CD4-positive, CD25-positive, alpha-beta regulatory T cell (primary cell): ENCODE measurements around the gene DPF1. TPM values are rescaled to one million over a fixed set of nuclear protein-coding genes. Genes with fewer than 3 reads are reported as not detected.

Experiments used
- ATAC-seq, 2 donors: fragments of 150-1000 bp; cut with Tn5 transposase; one replicate each; pipeline ENCODE4 v1.10.0; 2021; ENCODE audit warnings: low read depth in 2 of 2, moderate number of reproducible peaks in 2 of 2, moderate library complexity in 1 of 2
- DNase-seq, 3 donors: peaks; one replicate each; pipeline versions ENCODE4 v3.0.0 to v3.0.0-alpha.2; 2012 to 2022; ENCODE audit warnings: mixed read lengths in 1 of 3
- H3K27ac ChIP-seq: one replicate; pipeline ENCODE4 v1.7.0; 2013; ENCODE audit warnings: mild to moderate bottlenecking, low read length; ENCODE audit not compliant: insufficient read depth, poor library complexity, severe bottlenecking
- H3K27me3 ChIP-seq: one replicate; pipeline ENCODE4 v1.7.0; 2013; ENCODE audit warnings: low read length; ENCODE audit not compliant: control insufficient read depth, insufficient read depth
- H3K36me3 ChIP-seq: one replicate; pipeline ENCODE4 v1.7.0; 2013; ENCODE audit warnings: mild to moderate bottlenecking, low read length, moderate library complexity; ENCODE audit not compliant: control insufficient read depth, insufficient read depth
- H3K4me1 ChIP-seq: 2 replicates; pipeline ENCODE4 v1.7.0; 2013; ENCODE audit warnings: mild to moderate bottlenecking, low read length; ENCODE audit not compliant: insufficient read depth, control insufficient read depth, poor library complexity, severe bottlenecking
- H3K4me3 ChIP-seq: one replicate; pipeline ENCODE4 v1.7.0; 2013; ENCODE audit warnings: low read depth, mild to moderate bottlenecking, low read length, moderate library complexity
- H3K9me3 ChIP-seq, 2 experiments: 1 replicate in 1 of 2; 2 replicates in 1 of 2; pipeline ENCODE4 v1.7.0; 2013; ENCODE audit warnings: low read length in 2 of 2, mild to moderate bottlenecking in 1 of 2, moderate library complexity in 1 of 2; ENCODE audit not compliant: control insufficient read depth in 2 of 2
- H3K27ac Mint-ChIP-seq, 3 donors: one replicate each; pipeline ENCODE4 v1.8.0; 2020 to 2022; ENCODE audit warnings: mild to moderate bottlenecking in 3 of 3, mixed read lengths in 3 of 3, moderate library complexity in 2 of 3
- H3K27me3 Mint-ChIP-seq: one replicate; pipeline ENCODE4 v1.8.0; 2022; ENCODE audit warnings: mild to moderate bottlenecking, mixed read lengths
- H3K36me3 Mint-ChIP-seq: one replicate; pipeline ENCODE4 v1.8.0; 2020; ENCODE audit warnings: mixed read lengths
- H3K4me1 Mint-ChIP-seq, 4 donors: one replicate each; pipeline ENCODE4 v1.8.0; 2020 to 2022; ENCODE audit warnings: mixed read lengths in 4 of 4, mild to moderate bottlenecking in 1 of 4
- H3K4me3 Mint-ChIP-seq, 4 donors: one replicate each; pipeline ENCODE4 v1.8.0; 2020 to 2022; ENCODE audit warnings: mild to moderate bottlenecking in 4 of 4, mixed read lengths in 4 of 4, moderate library complexity in 3 of 4
- H3K9me3 Mint-ChIP-seq, 7 donors: one replicate each; pipeline ENCODE4 v1.8.0; 2020 to 2022; ENCODE audit warnings: mixed read lengths in 7 of 7, mild to moderate bottlenecking in 3 of 7, moderate library complexity in 2 of 7
- polyA plus RNA-seq, 4 donors: library from polyadenylated mRNA; unstranded; fragments of 300-500 nt; fragmentation: Illumina TruSeq; gene quantifications; one replicate each; pipeline ENCODE4 v1.2.3, GENCODE V29; 2021
- total RNA-seq: library from RNA; stranded (reverse); gene quantifications from one replicate; pipeline ENCODE4 v1.2.3, GENCODE V29; 2022

The DPF1 gene
- total and polyA plus RNA-seq, 5 donors from 2014 or later = not detected

DNA sequence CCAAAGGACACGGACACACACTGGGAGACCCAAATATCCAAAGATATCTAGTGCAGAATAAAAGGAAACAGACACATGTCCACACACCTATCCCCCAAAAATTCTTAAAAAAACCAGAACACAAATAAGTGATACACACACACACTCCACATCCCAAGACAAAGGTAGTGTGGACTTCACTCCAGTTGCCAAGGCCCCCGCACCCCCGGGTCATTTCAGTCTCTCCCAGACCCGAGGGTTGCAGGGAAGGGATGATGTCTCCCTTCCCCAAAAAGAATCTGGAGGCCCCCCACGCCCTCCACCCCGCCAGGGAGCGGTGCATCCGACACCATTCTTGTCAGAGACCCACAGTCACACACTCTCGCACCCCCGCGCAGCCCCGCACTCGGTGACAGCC, 407 bp downstream of the DPF1 start:
- Histone ChIP-seq H3K4me3 (no peak overlapping the region), H3K4me1 (peaks cover 15% of the 10 kb centered on the region), H3K27ac (no peak overlapping the region), H3K9me3 (no peaks in the 10 kb centered on the region), H3K27me3 (peaks cover 10% of the 10 kb centered on the region), H3K36me3 (no peaks in the 10 kb centered on the region)
- no peak for DNase-seq
- peaks cover 10 to 23% (median 15%) of the 10 kb centered on the region in 4 donors for H3K4me1 Mint-ChIP-seq
- H3K9me3 Mint-ChIP-seq = peaks cover 0 to 8% (median 0%) of the 10 kb centered on the region in 7 donors
- H3K27me3 Mint-ChIP-seq = peaks cover 68% of the 10 kb centered on the region
- peak overlapping the region; percentile 31 to 60 (median 38) for H3K4me3 Mint-ChIP-seq
- H3K27ac Mint-ChIP-seq = no peak overlapping the region
- ATAC-seq = no peak
- peaks cover 5% of the 10 kb centered on the region for H3K36me3 Mint-ChIP-seq

DNA sequence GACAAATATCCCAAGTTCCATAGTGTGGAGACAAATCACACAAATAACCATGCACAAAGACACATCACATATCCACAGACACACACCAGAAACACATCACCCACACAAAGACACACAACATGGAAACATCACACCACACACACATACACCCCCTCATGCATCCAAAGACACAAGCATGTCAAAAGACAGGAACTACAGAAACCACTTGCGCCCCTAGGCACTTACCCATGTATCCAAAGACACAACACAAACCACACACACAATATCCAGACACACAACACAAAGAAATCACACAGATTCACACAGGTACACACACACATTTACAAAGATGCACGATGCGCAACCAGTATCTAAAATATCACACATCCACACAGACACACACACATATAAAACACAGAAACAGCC, 901 bp downstream of the DPF1 start:
- H3K27ac Mint-ChIP-seq = no peak overlapping the region
- Histone ChIP-seq H3K4me3 (no peak overlapping the region), H3K27me3 (peaks cover 10% of the 10 kb centered on the region), H3K27ac (no peak overlapping the region), H3K9me3 (no peaks in the 10 kb centered on the region), H3K36me3 (no peaks in the 10 kb centered on the region), H3K4me1 (peaks cover 11% of the 10 kb centered on the region)
- peaks cover 69% of the 10 kb centered on the region for H3K27me3 Mint-ChIP-seq
- H3K36me3 Mint-ChIP-seq = peaks cover 5% of the 10 kb centered on the region
- H3K4me1 Mint-ChIP-seq = peaks cover 10 to 21% (median 15%) of the 10 kb centered on the region in 4 donors
- peaks cover 0 to 8% (median 0%) of the 10 kb centered on the region in 7 donors for H3K9me3 Mint-ChIP-seq
- ATAC-seq = no peak
- peak overlapping the region in 3 of 4 donors; percentile 2 to 60 (median 36) for H3K4me3 Mint-ChIP-seq
- DNase-seq = no peak

GRCh38 chr19:38221919-38222830, 1.8 kb downstream of the DPF1 start:
- Histone ChIP-seq H3K27me3 (peaks cover 10% of the 10 kb centered on the region), H3K4me1 (peaks cover 11% of the 10 kb centered on the region), H3K4me3 (no peak overlapping the region), H3K36me3 (no peaks in the 10 kb centered on the region), H3K9me3 (no peaks in the 10 kb centered on the region), H3K27ac (no peak overlapping the region)
- H3K36me3 Mint-ChIP-seq = peaks cover 5% of the 10 kb centered on the region
- peak overlapping the region in 1 of 4 donors; percentile 48 for H3K4me3 Mint-ChIP-seq
- DNase-seq (no peak), ATAC-seq (no peak)
- H3K27me3 Mint-ChIP-seq = peaks cover 64% of the 10 kb centered on the region
- H3K27ac Mint-ChIP-seq = no peak overlapping the region
- H3K4me1 Mint-ChIP-seq = peaks cover 7 to 15% (median 12%) of the 10 kb centered on the region in 4 donors
- H3K9me3 Mint-ChIP-seq = peaks cover 0 to 8% (median 0%) of the 10 kb centered on the region in 7 donors

GRCh38 chr19:38221421-38221820, 2.6 kb downstream of the DPF1 start:
- peaks cover 14% of the 10 kb centered on the region for H3K4me1 ChIP-seq
- no peak for ATAC-seq
- H3K9me3 Mint-ChIP-seq = peaks cover 0 to 5% (median 0%) of the 10 kb centered on the region in 7 donors
- no peaks in the 10 kb centered on the region for H3K36me3 ChIP-seq
- no peaks in the 10 kb centered on the region for H3K36me3 Mint-ChIP-seq
- no peak overlapping the region for H3K4me3 ChIP-seq
- H3K27ac Mint-ChIP-seq = no peak overlapping the region
- H3K4me3 Mint-ChIP-seq = no peak overlapping the region
- H3K27me3 Mint-ChIP-seq = peaks cover 56% of the 10 kb centered on the region
- peaks cover 10% of the 10 kb centered on the region for H3K27me3 ChIP-seq
- no peaks in the 10 kb centered on the region for H3K9me3 ChIP-seq
- no peak overlapping the region for H3K27ac ChIP-seq
- DNase-seq = no peak
- peaks cover 5 to 14% (median 11%) of the 10 kb centered on the region in 4 donors for H3K4me1 Mint-ChIP-seq

GRCh38 chr19:38219221-38219620, 4.8 kb downstream of the DPF1 start:
- Histone ChIP-seq H3K27me3 (peaks cover 10% of the 10 kb centered on the region), H3K9me3 (no peaks in the 10 kb centered on the region), H3K4me1 (peaks cover 11% of the 10 kb centered on the region), H3K4me3 (no peak overlapping the region), H3K36me3 (no peaks in the 10 kb centered on the region), H3K27ac (no peak overlapping the region)
- H3K4me3 Mint-ChIP-seq = no peak overlapping the region
- no peak for ATAC-seq
- H3K9me3 Mint-ChIP-seq = peaks cover 0 to 4% (median 0%) of the 10 kb centered on the region in 7 donors
- peaks cover 9 to 13% (median 10%) of the 10 kb centered on the region in 4 donors for H3K4me1 Mint-ChIP-seq
- peaks cover 57% of the 10 kb centered on the region for H3K27me3 Mint-ChIP-seq
- H3K36me3 Mint-ChIP-seq = no peaks in the 10 kb centered on the region
- peak overlapping the region in 1 of 3 donors; percentile 76 for H3K27ac Mint-ChIP-seq
- no peak for DNase-seq

DNA sequence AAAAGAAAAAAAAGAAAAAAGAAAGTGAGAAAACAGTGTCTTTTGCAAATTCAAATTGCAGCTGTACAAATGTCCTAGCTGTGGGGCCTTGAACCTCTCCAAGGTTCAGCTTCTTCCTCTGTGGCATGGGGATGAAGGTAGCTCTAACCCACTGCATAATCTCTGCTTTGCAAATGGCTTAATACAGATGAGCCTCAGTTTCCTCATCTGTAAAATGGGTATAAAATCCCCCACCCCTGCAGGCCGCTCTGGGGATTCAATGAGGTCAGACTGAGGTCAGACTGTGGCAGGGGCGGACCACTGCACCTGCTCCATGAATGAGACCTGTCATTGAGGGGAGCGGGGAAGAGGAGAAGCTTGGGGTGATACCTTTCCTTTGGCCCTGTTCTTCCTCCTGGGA, 5.8 kb downstream of the DPF1 start:
- no peak overlapping the region for H3K4me3 Mint-ChIP-seq
- Histone ChIP-seq H3K4me3 (no peak overlapping the region), H3K36me3 (no peaks in the 10 kb centered on the region), H3K9me3 (no peaks in the 10 kb centered on the region), H3K27ac (no peak overlapping the region), H3K4me1 (peaks cover 10% of the 10 kb centered on the region), H3K27me3 (peaks cover 7% of the 10 kb centered on the region)
- peaks cover 0 to 7% (median 0%) of the 10 kb centered on the region in 7 donors for H3K9me3 Mint-ChIP-seq
- no peaks in the 10 kb centered on the region for H3K36me3 Mint-ChIP-seq
- ATAC-seq (no peak), DNase-seq (no peak)
- no peak overlapping the region for H3K27ac Mint-ChIP-seq
- H3K4me1 Mint-ChIP-seq = peaks cover 5 to 14% (median 12%) of the 10 kb centered on the region in 4 donors
- peaks cover 57% of the 10 kb centered on the region for H3K27me3 Mint-ChIP-seq

DNA sequence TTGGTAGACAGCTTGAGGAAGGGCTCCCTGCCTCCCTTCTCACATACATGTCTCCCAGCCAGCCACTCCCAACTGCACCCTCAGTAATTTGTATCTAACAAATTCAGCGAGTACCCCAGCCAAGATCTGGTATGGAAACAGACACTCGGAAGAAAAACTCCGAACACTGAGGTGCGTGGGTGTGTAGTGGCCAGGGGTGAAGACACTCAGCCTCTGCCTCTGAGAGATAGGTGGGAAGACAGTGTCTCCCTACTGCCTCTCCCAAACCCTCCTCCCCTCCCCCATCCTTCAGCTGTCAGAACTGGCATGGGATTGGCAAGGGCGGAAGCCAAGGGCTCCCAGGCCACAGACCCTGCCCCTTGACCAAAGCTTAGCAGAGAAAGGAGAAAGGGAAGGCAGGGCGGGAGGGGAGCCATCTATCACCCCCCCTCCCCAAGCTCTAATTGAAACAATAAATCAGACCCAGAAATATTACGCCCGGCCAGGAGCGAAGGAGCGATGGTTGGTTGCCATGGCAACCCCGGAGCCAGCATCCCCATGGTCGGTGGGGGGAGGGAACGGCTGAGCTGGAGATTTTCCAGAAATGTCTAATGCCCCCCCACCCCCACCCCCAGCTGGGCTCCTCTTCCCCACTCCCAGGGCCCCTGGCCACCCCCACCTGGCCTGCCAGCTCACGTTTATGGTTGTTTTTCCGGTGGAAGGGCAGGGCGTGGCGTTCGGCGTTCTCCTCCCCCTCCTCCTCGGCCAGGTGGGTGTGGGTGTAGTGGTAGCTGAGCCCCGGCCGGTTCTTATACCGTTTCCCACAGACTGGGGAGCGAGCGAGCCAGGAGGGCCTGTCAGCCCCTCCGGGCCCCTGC, 7.0 kb downstream of the DPF1 start:
- Mint-ChIP-seq H3K4me3 (no peak overlapping the region), H3K9me3 (peaks cover 0 to 7% (median 0%) of the 10 kb centered on the region in 7 donors), H3K36me3 (no peaks in the 10 kb centered on the region), H3K4me1 (peaks cover 0 to 14% (median 10%) of the 10 kb centered on the region in 4 donors), H3K27me3 (peaks cover 62% of the 10 kb centered on the region), H3K27ac (no peak overlapping the region)
- H3K27me3 ChIP-seq = peaks cover 2% of the 10 kb centered on the region
- no peak overlapping the region for H3K27ac ChIP-seq
- no peaks in the 10 kb centered on the region for H3K9me3 ChIP-seq
- no peak overlapping the region for H3K4me3 ChIP-seq
- H3K4me1 ChIP-seq = peaks cover 10% of the 10 kb centered on the region
- DNase-seq = no peak
- H3K36me3 ChIP-seq = no peaks in the 10 kb centered on the region
- no peak for ATAC-seq
